HCT116 (cell line): ENCODE measurements around the gene PNMA6E.

Experiments
- CBX3 ChIP-seq: IDR thresholded peaks from 2 replicates; pipeline ENCODE4 v1.6.1; 2012; ENCODE audit warnings: low read depth
- CTCF ChIP-seq, 3 experiments: fragments of 200-600 bp in 1 of 3; sonication (generic) in 1 of 3; IDR thresholded peaks in 2 of 3; conservative IDR thresholded peaks in 1 of 3; 2 replicates each; pipeline ENCODE4 v1.5.1; 2012 to 2017; ENCODE audit warnings: low read depth in 2 of 3, low read length in 2 of 3, antibody characterized with exemption in 1 of 3, borderline replicate concordance in 1 of 3, control low read depth in 1 of 3, mild to moderate bottlenecking in 1 of 3, mixed read lengths in 1 of 3, mixed run types in 1 of 3, moderate library complexity in 1 of 3; ENCODE audit not compliant: insufficient read depth in 1 of 3
- EGR1 ChIP-seq: IDR thresholded peaks from 2 replicates; pipeline ENCODE4 v1.6.1; 2012; ENCODE audit warnings: low read depth
- EZH2 ChIP-seq: fragments of 200-600 bp; sonication (generic); IDR thresholded peaks from 2 replicates; pipeline ENCODE4 v1.6.1; 2017; ENCODE audit warnings: antibody characterized with exemption, mixed run types
- FOSL1 ChIP-seq: IDR thresholded peaks from 2 replicates; pipeline ENCODE4 v1.6.1; 2012; ENCODE audit warnings: low read depth
- POLR2A ChIP-seq: IDR thresholded peaks from 2 replicates; pipeline ENCODE4 v1.7.0; 2011; ENCODE audit warnings: borderline replicate concordance; ENCODE audit not compliant: insufficient read depth, insufficient read length; ENCODE audit errors: extremely low read depth
- POLR2AphosphoS5 ChIP-seq: IDR thresholded peaks from 2 replicates; pipeline ENCODE4 v1.6.1; 2011; ENCODE audit warnings: mild to moderate bottlenecking, low read depth, low read length, moderate library complexity
- RAD21 ChIP-seq: IDR thresholded peaks from 2 replicates; pipeline ENCODE4 v1.6.1; 2012; ENCODE audit warnings: low read depth, mild to moderate bottlenecking
- SIN3A ChIP-seq: IDR thresholded peaks from 2 replicates; pipeline ENCODE4 v1.6.1; 2012; ENCODE audit warnings: low read depth
- ZBTB33 ChIP-seq: IDR thresholded peaks from 2 replicates; pipeline ENCODE4 v1.6.1; 2011; ENCODE audit warnings: mild to moderate bottlenecking, low read length, moderate library complexity; ENCODE audit not compliant: insufficient replicate concordance; ENCODE audit errors: extremely low read depth
- ZNF274 ChIP-seq: fragments of 200-500 bp; sonication (Bioruptor generic); IDR thresholded peaks from 2 replicates; pipeline ENCODE4 v1.6.1; 2014; ENCODE audit warnings: mild to moderate bottlenecking, low read depth, low read length, inconsistent platforms
- TF ChIP-seq, protein P1 (sequence below): IDR thresholded peaks from 2 replicates; pipeline ENCODE4 v1.6.1; 2012

- no peak for TF ChIP-seq EGR1
- TF ChIP-seq CTCF (IDR thresholded peaks at IDR 0.05 in 2 of 3, conservative IDR thresholded peaks at IDR 0.05 in 1 of 3; ENCODE audit: borderline replicate concordance in 1 of 3, insufficient read depth in 1 of 3, low read depth in 2 of 3, low read length in 2 of 3): no peak
- TF ChIP-seq POLR2AphosphoS5: no peak
- no peak for TF ChIP-seq ZNF274
- no peak for TF ChIP-seq RAD21
- TF ChIP-seq POLR2A: no peak
- no peak for TF ChIP-seq ZBTB33
- no peak for TF ChIP-seq FOSL1
- no peak for TF ChIP-seq SIN3A
- no peak for TF ChIP-seq EZH2
- TF ChIP-seq, protein P1, sequence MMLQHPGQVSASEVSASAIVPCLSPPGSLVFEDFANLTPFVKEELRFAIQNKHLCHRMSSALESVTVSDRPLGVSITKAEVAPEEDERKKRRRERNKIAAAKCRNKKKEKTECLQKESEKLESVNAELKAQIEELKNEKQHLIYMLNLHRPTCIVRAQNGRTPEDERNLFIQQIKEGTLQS: no peak
- TF ChIP-seq CBX3: no peak
These were observed 32.7 kb upstream of the PNMA6E start for GRCh38 chrX:153433781-153434285.
